A549 (cell line): Measurements from ENCODE around the gene IFT88.

Experiments
- CHD2 ChIP-seq: fragments of 150-350 bp; IDR thresholded peaks from 2 replicates; pipeline ENCODE4 v1.6.1; 2014; ENCODE audit warnings: low read length; ENCODE audit not compliant: partially characterized antibody
- CTCF ChIP-seq: fragments of >200 bp; sonication (Bioruptor Twin); formaldehyde crosslinking; IDR thresholded peaks from 3 replicates; pipeline ENCODE4 v1.5.1; 2016
- ELK1 ChIP-seq: fragments of 150-350 bp; IDR thresholded peaks from 2 replicates; pipeline ENCODE4 v1.6.1; 2014; ENCODE audit warnings: low read depth, mild to moderate bottlenecking, low read length
- HMGXB4 ChIP-seq: fragments of 250-450 bp; sonication (Bioruptor Pico); IDR thresholded peaks from 2 replicates; pipeline ENCODE4 v1.5.0; 2021; ENCODE audit warnings: mild to moderate bottlenecking, moderate library complexity, borderline replicate concordance
- KDM1A ChIP-seq: fragments of 200-600 bp; sonication (generic); IDR thresholded peaks from 2 replicates; pipeline ENCODE4 v1.6.1; 2016; ENCODE audit warnings: low read depth, mild to moderate bottlenecking
- POLR2A ChIP-seq: IDR thresholded peaks from 2 replicates; pipeline ENCODE4 v1.6.1; 2012; ENCODE audit warnings: mild to moderate bottlenecking, low read length
- RCOR1 ChIP-seq: fragments of 150-350 bp; IDR thresholded peaks from 2 replicates; pipeline ENCODE4 v1.6.1; 2014; ENCODE audit warnings: antibody characterized with exemption, low read length, low read depth
- REST ChIP-seq: fragments of 200-600 bp; sonication (generic); IDR thresholded peaks from 2 replicates; pipeline ENCODE4 v1.6.1; 2016; ENCODE audit warnings: antibody characterized with exemption, mild to moderate bottlenecking, moderate library complexity
- RFX5 ChIP-seq: fragments of 450-650 bp; IDR thresholded peaks from 2 replicates; pipeline ENCODE4 v1.7.1; 2014; ENCODE audit warnings: antibody characterized with exemption, mild to moderate bottlenecking, moderate library complexity
- SMC3 ChIP-seq: fragments of >200 bp; sonication (Bioruptor Twin); formaldehyde crosslinking; IDR thresholded peaks from 3 replicates; pipeline ENCODE4 v1.6.1; 2018; ENCODE audit warnings: inconsistent platforms
- ZNF302 ChIP-seq: fragments of 250-450 bp; sonication (Bioruptor Pico); IDR thresholded peaks from 2 replicates; pipeline ENCODE4 v1.9.0; 2021; ENCODE audit warnings: inconsistent platforms, mild to moderate bottlenecking, moderate library complexity

GRCh38 chr13:20686863-20687579 lies 120.1 kb downstream of the IFT88 start:
- no peak for TF ChIP-seq CHD2
- TF ChIP-seq ZNF302 (CRISPR knock-in tag), result no peak
- no peak for TF ChIP-seq REST
- TF ChIP-seq KDM1A, result no peak
- no peak for TF ChIP-seq CTCF
- no peak for TF ChIP-seq SMC3
- TF ChIP-seq RCOR1, result no peak
- no peak for TF ChIP-seq POLR2A
- TF ChIP-seq HMGXB4 (CRISPR knock-in tag), result no peak
- TF ChIP-seq ELK1, result no peak
- no peak for TF ChIP-seq RFX5
